SK-N-SH (cell line): Measurements from ENCODE around the gene SPDYA.

Experiments used
- CTCF ChIP-seq: fragments of 200-600 bp; sonication (generic); IDR thresholded peaks from 2 replicates; pipeline ENCODE4 v1.6.1; 2017; ENCODE audit warnings: antibody characterized with exemption, mild to moderate bottlenecking, moderate library complexity
- EP300 ChIP-seq, 2 experiments: IDR thresholded peaks; 2 replicates each; pipeline versions ENCODE4 v1.4.0 to v1.6.1; 2012; ENCODE audit warnings: borderline replicate concordance in 1 of 2, low read depth in 1 of 2, low read length in 1 of 2
- MAX ChIP-seq: IDR thresholded peaks from 2 replicates; pipeline ENCODE4 v1.4.0; 2012; ENCODE audit warnings: low read depth
- PBX3 ChIP-seq: IDR thresholded peaks from 2 replicates; pipeline ENCODE4; 2012
- POLR2AphosphoS5 ChIP-seq: IDR thresholded peaks from 2 replicates; pipeline ENCODE4 v1.6.1; 2012; ENCODE audit warnings: low read depth, low read length
- RFX5 ChIP-seq: IDR thresholded peaks from 2 replicates; pipeline ENCODE4 v1.6.1; 2012; ENCODE audit warnings: mild to moderate bottlenecking, improper control_type of control experiment, low read length

GRCh38 chr2:28766070-28766469 is 44.6 kb upstream of the SPDYA start:
- TF ChIP-seq MAX (no peak), PBX3 (no peak), RFX5 (no peak), EP300 (IDR thresholded peaks at IDR 0.05; ENCODE audit: borderline replicate concordance in 1 of 2, low read depth in 1 of 2, low read length in 1 of 2) (no peak), POLR2AphosphoS5 (no peak), CTCF (no peak)
